ENCODE results near the gene PTGR1.

Gene PTGR1

GRCh38 chr9:111548623-111549022 lies 50.8 kb downstream of the PTGR1 start:
- in situ Hi-C loops (cut with MboI; ENCODE audit: low sequenced_read_pairs) = no loop called here

GRCh38 chr9:111542497-111543254 lies 56.8 kb downstream of the PTGR1 start:
- in situ Hi-C loops (cut with MboI; ENCODE audit: low sequenced_read_pairs) = no loop called here

- in situ Hi-C loops (cut with MboI; ENCODE audit: low sequenced_read_pairs) = no loop called here
These were observed 66.2 kb downstream of the PTGR1 start for GRCh38 chr9:111533099-111533790.

GRCh38 chr9:111531716-111532115 lies 67.7 kb downstream of the PTGR1 start:
- in situ Hi-C loops (cut with MboI; ENCODE audit: low sequenced_read_pairs) = no loop called here

GRCh38 chr9:111529787-111530186 lies 69.7 kb downstream of the PTGR1 start:
- in situ Hi-C loops (cut with MboI; ENCODE audit: low sequenced_read_pairs) = no loop called here

GRCh38 chr9:111527347-111527746 lies 72.1 kb downstream of the PTGR1 start:
- in situ Hi-C loops (cut with MboI; ENCODE audit: low sequenced_read_pairs) = no loop called here

GRCh38 chr9:111525056-111525977 lies 74.1 kb downstream of the PTGR1 start, which contains the start of gene ZNF483:
TSS of gene ZNF483 (plus strand) at chr9:111525179. CDS start at chr9:111527396, 2,217 bp downstream.
- in situ Hi-C loops (cut with MboI; ENCODE audit: low sequenced_read_pairs) = no loop called here

- in situ Hi-C loops (cut with MboI; ENCODE audit: low sequenced_read_pairs) = no loop called here
These were observed 74.8 kb downstream of the PTGR1 start for GRCh38 chr9:111524731-111525055.

- in situ Hi-C loops (cut with MboI; ENCODE audit: low sequenced_read_pairs) = no loop called here
These were observed 83.4 kb downstream of the PTGR1 start for GRCh38 chr9:111516061-111516465.

GRCh38 chr9:111514967-111515366 lies 84.5 kb downstream of the PTGR1 start:
- in situ Hi-C loops (cut with MboI; ENCODE audit: low sequenced_read_pairs) = no loop called here
